ENCODE results near the gene HNRNPD.

DNA sequence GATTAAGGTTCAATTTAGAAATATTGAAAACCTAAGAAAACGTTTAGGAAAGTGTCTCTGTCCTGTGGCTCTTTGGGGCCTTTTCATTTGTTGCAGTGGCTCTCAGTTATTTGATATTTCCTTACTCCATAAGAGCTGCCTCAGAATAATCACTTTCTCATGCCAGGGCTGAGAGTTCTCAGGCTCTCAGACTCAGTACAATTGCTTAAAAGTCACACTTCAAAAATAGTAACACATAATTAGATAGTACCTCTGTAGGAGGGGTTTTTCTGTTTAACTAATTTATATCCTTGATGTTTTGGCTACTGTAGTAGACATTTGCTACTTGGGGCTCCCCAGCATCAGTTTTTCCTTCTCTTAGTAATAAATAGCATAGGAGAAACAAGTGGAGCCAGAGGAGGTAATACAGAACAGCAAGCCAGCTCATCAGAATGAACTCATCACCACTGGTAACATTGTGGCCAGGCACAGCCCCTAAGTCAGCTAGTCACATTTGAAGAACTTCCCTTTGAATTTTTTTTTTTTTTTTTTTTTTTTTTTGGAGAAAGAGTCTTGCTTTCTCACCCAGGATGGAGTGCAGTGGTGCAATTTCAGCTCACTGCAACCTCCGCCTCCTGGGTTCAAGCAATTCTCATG lies 8.0 kb upstream of the HNRNPD start:
- TF ChIP-seq, protein P1, sequence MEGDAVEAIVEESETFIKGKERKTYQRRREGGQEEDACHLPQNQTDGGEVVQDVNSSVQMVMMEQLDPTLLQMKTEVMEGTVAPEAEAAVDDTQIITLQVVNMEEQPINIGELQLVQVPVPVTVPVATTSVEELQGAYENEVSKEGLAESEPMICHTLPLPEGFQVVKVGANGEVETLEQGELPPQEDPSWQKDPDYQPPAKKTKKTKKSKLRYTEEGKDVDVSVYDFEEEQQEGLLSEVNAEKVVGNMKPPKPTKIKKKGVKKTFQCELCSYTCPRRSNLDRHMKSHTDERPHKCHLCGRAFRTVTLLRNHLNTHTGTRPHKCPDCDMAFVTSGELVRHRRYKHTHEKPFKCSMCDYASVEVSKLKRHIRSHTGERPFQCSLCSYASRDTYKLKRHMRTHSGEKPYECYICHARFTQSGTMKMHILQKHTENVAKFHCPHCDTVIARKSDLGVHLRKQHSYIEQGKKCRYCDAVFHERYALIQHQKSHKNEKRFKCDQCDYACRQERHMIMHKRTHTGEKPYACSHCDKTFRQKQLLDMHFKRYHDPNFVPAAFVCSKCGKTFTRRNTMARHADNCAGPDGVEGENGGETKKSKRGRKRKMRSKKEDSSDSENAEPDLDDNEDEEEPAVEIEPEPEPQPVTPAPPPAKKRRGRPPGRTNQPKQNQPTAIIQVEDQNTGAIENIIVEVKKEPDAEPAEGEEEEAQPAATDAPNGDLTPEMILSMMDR (IDR thresholded peaks at IDR 0.05; ENCODE audit: low read depth, low read length), result no peak
- TF ChIP-seq POLR2A (IDR thresholded peaks at IDR 0.05; ENCODE audit: extremely low read depth, insufficient read length) (no peak), MYC (IDR thresholded peaks at IDR 0.05; ENCODE audit: low read depth, low read length) (no peak)
